ENCODE results near the gene TARM1.

- TF ChIP-seq GATA2 (IDR thresholded peaks at IDR 0.05; ENCODE audit: low read depth, low read length) (no peak), GATA3 (IDR thresholded peaks at IDR 0.05; ENCODE audit: low read depth, low read length) (no peak)
Measured at GRCh38 chr19:54023191-54023590, 58.0 kb downstream of the TARM1 start.

All from SH-SY5Y (cell line).